K562 (cell line): ENCODE data around the gene GHITM. TPM values are rescaled to one million over a fixed set of nuclear protein-coding genes. Genes with fewer than 3 reads are reported as not detected.

Source experiments
- ATAC-seq: fragments of 200-7000 bp; cut with Tn5 transposase; 3 replicates; pipeline ENCODE4 v1.9.1; 2020; ENCODE audit warnings: moderate library complexity
- BruUV-seq: library from RNA; stranded (reverse); fragments of 400-500 nt; replicated peaks from 2 replicates; lab custom pipeline; 2021; lab: Mats Ljungman, UMichigan
- CTCF ChIA-PET: fragments of 300-600 bp; formaldehyde crosslinking; extraction: SDS; loops from one replicate; lab custom pipeline; 2021; ENCODE audit warnings: low intra/inter-chr PET ratio; lab: Yijun Ruan, JAX
- POLR2A ChIA-PET: fragments of 300-600, 350-650 bp; sonication (Branson Sonifier 250); formaldehyde crosslinking; extraction: SDS; loops from one replicate; lab custom pipeline; 2021; ENCODE audit warnings: antibody characterized with exemption, inconsistent platforms; lab: Yijun Ruan, JAX
- DNase-seq, 4 experiments: peaks; one replicate each; pipeline versions ENCODE4 v3.0.0 to v3.0.0-alpha.2; 2011 to 2018; ENCODE audit warnings: low spot score in 3 of 4, mixed read lengths in 3 of 4; ENCODE audit errors: extremely low read depth in 1 of 4
- FAIRE-seq: peaks from 2 replicates; lab custom pipeline; 2011; peaks lifted over from hg19 to GRCh38; lab: Jason Lieb, UNC
- H2AFZ ChIP-seq: 2 replicates; pipeline ENCODE4 v1.6.0; 2011; ENCODE audit warnings: low read depth, low read length, control low read depth, inconsistent platforms
- H3K27ac ChIP-seq: fragments of 200-600 bp; 3 replicates; pipeline ENCODE4 v1.8.0; 2011; ENCODE audit warnings: low read depth, mild to moderate bottlenecking, control low read depth, inconsistent platforms, low read length, moderate library complexity, mixed read lengths; ENCODE audit errors: extremely low read depth
- H3K27me3 ChIP-seq, 2 experiments: fragments of 300-600 bp in 1 of 2; 2 replicates in 1 of 2; 3 replicates in 1 of 2; pipeline versions ENCODE4 v1.6.0 to v1.8.0; 2011; ENCODE audit warnings: inconsistent platforms in 2 of 2, low read length in 2 of 2, mild to moderate bottlenecking in 1 of 2, mixed read lengths in 1 of 2, moderate library complexity in 1 of 2; ENCODE audit not compliant: control insufficient read depth in 2 of 2, insufficient read depth in 2 of 2
- H3K36me3 ChIP-seq: fragments of 300-600 bp; 3 replicates; pipeline ENCODE4 v1.8.0; 2011; ENCODE audit warnings: mild to moderate bottlenecking, low read length, inconsistent platforms; ENCODE audit not compliant: control insufficient read depth, insufficient read depth
- H3K4me1 ChIP-seq, 2 experiments: fragments of 200-600 bp in 1 of 2; replicated peaks in 1 of 2; 2 replicates in 1 of 2; 3 replicates in 1 of 2; pipeline versions ENCODE4 v1.5.1 to v1.8.0; 2011; ENCODE audit warnings: inconsistent platforms in 2 of 2, low read length in 2 of 2, mild to moderate bottlenecking in 1 of 2, mixed read lengths in 1 of 2, moderate library complexity in 1 of 2; ENCODE audit not compliant: control insufficient read depth in 2 of 2, insufficient read depth in 2 of 2
- H3K4me2 ChIP-seq: 2 replicates; pipeline ENCODE4 v1.6.1; 2011; ENCODE audit warnings: low read length, control low read depth, inconsistent platforms, mixed read lengths; ENCODE audit not compliant: insufficient read depth
- H3K4me3 ChIP-seq: fragments of 200-600 bp; sonication (generic), shearing (Covaris generic); 2 replicates; pipeline ENCODE4 v1.5.1; 2016; ENCODE audit warnings: control low read depth, inconsistent platforms
- H3K79me2 ChIP-seq: fragments of 200-600 bp; 3 replicates; pipeline ENCODE4 v1.8.0; 2011; ENCODE audit warnings: low read length, inconsistent platforms; ENCODE audit not compliant: control insufficient read depth, insufficient read depth
- H3K9ac ChIP-seq, 2 experiments: 2 replicates each; pipeline versions ENCODE4 v1.6.0 to v1.6.1; 2011; ENCODE audit warnings: low read depth in 2 of 2, low read length in 2 of 2, control low read depth in 1 of 2, inconsistent platforms in 1 of 2, mild to moderate bottlenecking in 1 of 2, mixed read lengths in 1 of 2; ENCODE audit not compliant: insufficient read depth in 1 of 2
- H3K9me1 ChIP-seq: one replicate; pipeline ENCODE4 v1.6.0; 2011; ENCODE audit warnings: inconsistent platforms, mild to moderate bottlenecking, low read length, moderate library complexity; ENCODE audit not compliant: control insufficient read depth, insufficient read depth
- H3K9me3 ChIP-seq: replicated peaks from 2 replicates; pipeline ENCODE4 v1.5.1; 2011; ENCODE audit warnings: low read depth, low read length, inconsistent platforms; ENCODE audit not compliant: control insufficient read depth, insufficient read depth
- H4K20me1 ChIP-seq: replicated peaks from 2 replicates; pipeline ENCODE4 v1.6.1; 2011; ENCODE audit warnings: low read length, inconsistent platforms, mixed read lengths; ENCODE audit not compliant: control insufficient read depth, insufficient read depth
- PRDM10 ChIP-seq: fragments of 450-650 bp; IDR thresholded peaks from 2 replicates; pipeline ENCODE4 v1.6.1; 2018; ENCODE audit not compliant: partially characterized antibody
- TSHZ1 ChIP-seq: fragments of 250-450 bp; sonication (Bioruptor Pico); IDR thresholded peaks from 2 replicates; pipeline ENCODE4 v1.4.0; 2020; ENCODE audit warnings: mild to moderate bottlenecking, moderate library complexity
- WGBS: fragments of 100-300 bp; shearing (Covaris generic); methylation state at CpG from one replicate; pipeline ENCODE4 v1.1.6; 2016; ENCODE audit warnings: low coverage, mixed read lengths; ENCODE audit not compliant: insufficient coverage; ENCODE audit errors: missing lambda C conversion rate; 5-methylcytosine and 5-hydroxymethylcytosine counted together
- in situ Hi-C: fragments of 300-500 bp; cut with MboI; formaldehyde crosslinking; loops from 4 replicates; pipeline ENCODE4 v1.15.0; 2018; ENCODE audit warnings: inconsistent platforms, mixed read lengths
- intact Hi-C: fragments of 100-400 bp; cut with micrococcal nuclease; formaldehyde crosslinking; loops from 2 replicates; pipeline ENCODE4 v1.14.2; 2022
- polyA plus RNA-seq, 8 experiments: library from polyadenylated mRNA; depleted of rRNA in 4 of 8; stranded (reverse) in 5 of 8; unstranded in 3 of 8; fragments of >200 nt; fragmentation: Nextera tagmentation in 2 of 8; fragmentation: Illumina TruSeq in 1 of 8; extraction: Ambion mirVana in 2 of 8; extraction: Trizol in 1 of 8; gene quantifications; 2 replicates each; pipeline versions ENCODE4 v1.2.1 to v1.2.3, GENCODE V29; 2011 to 2014; ENCODE audit warnings: inconsistent platforms in 1 of 8, missing spikeins in 1 of 8
- total RNA-seq, 7 experiments: library from RNA; depleted of rRNA in 6 of 7; stranded (reverse); fragments of >200 nt in 6 of 7; fragmentation: Illumina TruSeq in 2 of 7; extraction: Trizol in 2 of 7; gene quantifications; 2 replicates each; pipeline versions ENCODE4 v1.2.1 to v1.2.3, GENCODE V29; 2011 to 2021; ENCODE audit warnings: low replicate concordance in 1 of 7

The GHITM gene
- total and polyA plus RNA-seq, 9 of the 15 experiments (the other 6 are each of a cell fraction or from before 2014, with no cell fraction given) = 322 to 1,258 (median 386) TPM

DNA sequence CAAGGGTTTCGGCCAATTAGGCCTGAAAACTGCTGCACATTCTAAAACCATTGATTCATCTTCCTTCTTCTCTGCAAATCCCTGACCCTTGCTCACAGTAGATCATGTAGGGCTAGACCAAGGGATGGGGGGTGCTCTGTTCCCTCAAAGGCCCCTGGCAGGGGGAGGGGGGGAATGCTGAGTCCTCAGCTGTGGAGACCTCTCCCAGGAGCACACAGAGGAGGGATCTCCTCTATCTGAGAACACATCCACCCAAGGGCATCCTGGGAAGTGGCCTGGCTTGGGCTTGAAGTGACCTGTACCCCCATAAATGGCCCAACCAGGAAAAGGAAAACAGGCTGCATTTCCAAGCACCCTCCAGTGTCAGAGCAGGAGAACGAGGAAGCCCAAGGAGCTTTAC is 54.0 kb downstream of the GHITM start:
- peak; percentile 88 for TF ChIP-seq PRDM10
- no peak for TF ChIP-seq TSHZ1 (CRISPR knock-in tag)
- H4K20me1 ChIP-seq = peaks cover 6% of the 10 kb centered on the region; the same call in 1 of the 2 replicates
- H3K9ac ChIP-seq = no peak overlapping the region
- no TSS peak for BruUV-seq
- H3K4me2 ChIP-seq = no peak overlapping the region
- no peaks in the 10 kb centered on the region for H3K9me3 ChIP-seq
- peaks cover 0 to 16% of the 10 kb centered on the region in 2 experiments; a peak in 3 of 5 replicates for H3K4me1 ChIP-seq
- H2AFZ ChIP-seq = no peak overlapping the region
- no peak for ATAC-seq
- no peak overlapping the region for H3K4me3 ChIP-seq
- no peaks in the 10 kb centered on the region for H3K9me1 ChIP-seq
- DNase-seq = no peak
- H3K27ac ChIP-seq = no peak overlapping the region
- FAIRE-seq = no peak
- no peaks in the 10 kb centered on the region for H3K79me2 ChIP-seq
- H3K36me3 ChIP-seq = no peaks in the 10 kb centered on the region
- peaks cover 38 to 86% of the 10 kb centered on the region in 2 experiments for H3K27me3 ChIP-seq
- intact Hi-C loops = no loop called here
- WGBS = 10% methylated on average over 2 of the region's 2 CpGs
- POLR2A ChIA-PET = interaction anchor here (1.0 to 2.1 kb wide), 3 partner anchors 9 to 37 kb away, joined by 3 to 5 read pairs (median 4); no protein-coding TSS in a partner anchor
- in situ Hi-C loops = no loop called here
- CTCF ChIA-PET = no interaction called here
